ENCODE data around the gene INO80D.

- TF ChIP-seq CTCF (IDR thresholded peaks at IDR 0.05): no peak
- no peak for TF ChIP-seq POLR2A (IDR thresholded peaks at IDR 0.05)
Observed at GRCh38 chr2:205970348-205970747, 115.6 kb downstream of the INO80D start.
